ENCODE measurements around the gene IGF1R. TPM values are rescaled to one million over a fixed set of nuclear protein-coding genes. Genes with fewer than 3 reads are reported as not detected.
"Not testable (repeated sequence)": the region's sequence is repeated elsewhere in the genome, so short reads cannot be mapped to it uniquely, and the experiment has no call there.

Gene IGF1R
- total RNA-seq, 1 donor from 2014 or later, result 62.7 TPM

GRCh38 chr15:98996624-98997023, 348.3 kb downstream of the IGF1R start:
- TF ChIP-seq, protein P1, sequence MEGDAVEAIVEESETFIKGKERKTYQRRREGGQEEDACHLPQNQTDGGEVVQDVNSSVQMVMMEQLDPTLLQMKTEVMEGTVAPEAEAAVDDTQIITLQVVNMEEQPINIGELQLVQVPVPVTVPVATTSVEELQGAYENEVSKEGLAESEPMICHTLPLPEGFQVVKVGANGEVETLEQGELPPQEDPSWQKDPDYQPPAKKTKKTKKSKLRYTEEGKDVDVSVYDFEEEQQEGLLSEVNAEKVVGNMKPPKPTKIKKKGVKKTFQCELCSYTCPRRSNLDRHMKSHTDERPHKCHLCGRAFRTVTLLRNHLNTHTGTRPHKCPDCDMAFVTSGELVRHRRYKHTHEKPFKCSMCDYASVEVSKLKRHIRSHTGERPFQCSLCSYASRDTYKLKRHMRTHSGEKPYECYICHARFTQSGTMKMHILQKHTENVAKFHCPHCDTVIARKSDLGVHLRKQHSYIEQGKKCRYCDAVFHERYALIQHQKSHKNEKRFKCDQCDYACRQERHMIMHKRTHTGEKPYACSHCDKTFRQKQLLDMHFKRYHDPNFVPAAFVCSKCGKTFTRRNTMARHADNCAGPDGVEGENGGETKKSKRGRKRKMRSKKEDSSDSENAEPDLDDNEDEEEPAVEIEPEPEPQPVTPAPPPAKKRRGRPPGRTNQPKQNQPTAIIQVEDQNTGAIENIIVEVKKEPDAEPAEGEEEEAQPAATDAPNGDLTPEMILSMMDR (IDR thresholded peaks at IDR 0.05; ENCODE audit: insufficient read depth, low read length, poor library complexity, severe bottlenecking), result no peak
- Histone ChIP-seq H3K27me3 (ENCODE audit: control insufficient read depth, insufficient read depth, low read length) (no peaks in the 10 kb centered on the region), H3K36me3 (ENCODE audit: control insufficient read depth, insufficient read depth, low read length) (no peaks in the 10 kb centered on the region), H3K4me3 (ENCODE audit: low read depth, low read length) (no peak overlapping the region)
- DNase-seq (ENCODE audit: low read depth), result no peak

DNA sequence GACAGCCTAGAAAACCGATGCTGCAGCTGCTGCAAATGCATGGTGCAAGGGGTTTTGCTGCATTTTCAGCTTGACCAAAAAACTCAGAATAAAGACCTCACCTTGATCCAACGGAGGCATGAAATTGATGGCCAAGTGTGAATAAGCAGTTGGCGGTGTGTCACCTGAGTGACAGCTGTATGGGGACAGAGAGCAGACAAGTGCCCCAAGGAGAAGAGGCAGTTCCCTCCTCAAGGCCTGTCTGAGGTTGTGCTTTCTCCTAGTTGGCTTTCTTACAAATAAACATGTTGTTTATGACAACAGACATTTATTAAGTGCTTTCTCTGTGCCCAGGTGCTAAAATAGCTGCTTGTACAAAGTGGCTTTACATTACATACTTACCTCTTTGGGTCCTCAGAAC, 349.0 kb downstream of the IGF1R start:
- TF ChIP-seq, protein P1 (IDR thresholded peaks at IDR 0.05; ENCODE audit: insufficient read depth, low read length, poor library complexity, severe bottlenecking), result no peak
- DNase-seq (ENCODE audit: low read depth), result no peak
- Histone ChIP-seq H3K27me3 (ENCODE audit: control insufficient read depth, insufficient read depth, low read length) (no peaks in the 10 kb centered on the region), H3K36me3 (ENCODE audit: control insufficient read depth, insufficient read depth, low read length) (no peaks in the 10 kb centered on the region), H3K4me3 (ENCODE audit: low read depth, low read length) (no peak overlapping the region)

- TF ChIP-seq, protein P1 (IDR thresholded peaks at IDR 0.05; ENCODE audit: insufficient read depth, low read length, poor library complexity, severe bottlenecking), result no peak
- no peaks in the 10 kb centered on the region for H3K27me3 ChIP-seq (ENCODE audit: control insufficient read depth, insufficient read depth, low read length)
- DNase-seq (ENCODE audit: low read depth), result no peak
- no peaks in the 10 kb centered on the region for H3K36me3 ChIP-seq (ENCODE audit: control insufficient read depth, insufficient read depth, low read length)
- H3K4me3 ChIP-seq (ENCODE audit: low read depth, low read length), result no peak overlapping the region
These were observed 349.4 kb downstream of the IGF1R start for GRCh38 chr15:98997755-98998154.

DNA sequence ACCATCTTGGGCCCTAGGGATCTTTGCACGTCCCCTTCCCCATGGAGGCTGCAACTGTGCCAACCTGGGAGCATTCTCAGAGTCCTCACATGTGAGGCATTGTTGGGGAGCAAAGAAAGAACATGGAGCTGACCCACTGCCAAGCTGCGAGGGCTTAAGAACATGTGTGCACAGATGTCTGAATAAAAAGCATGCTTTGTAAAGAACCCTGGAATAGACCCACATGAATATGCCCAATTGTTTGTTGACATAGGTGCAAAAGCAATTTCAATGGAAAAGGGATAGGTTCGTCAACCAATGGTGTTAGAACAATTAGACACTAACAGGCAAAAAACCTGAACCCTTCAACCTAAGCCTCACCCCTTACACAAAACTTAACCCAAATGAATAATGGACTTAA, 349.9 kb downstream of the IGF1R start:
- no peak for DNase-seq (ENCODE audit: low read depth)
- Histone ChIP-seq H3K4me3 (ENCODE audit: low read depth, low read length) (no peak overlapping the region), H3K27me3 (ENCODE audit: control insufficient read depth, insufficient read depth, low read length) (no peaks in the 10 kb centered on the region), H3K36me3 (ENCODE audit: control insufficient read depth, insufficient read depth, low read length) (no peaks in the 10 kb centered on the region)
- TF ChIP-seq, protein P1 (IDR thresholded peaks at IDR 0.05; ENCODE audit: insufficient read depth, low read length, poor library complexity, severe bottlenecking), result no peak

GRCh38 chr15:98999233-98999632, 350.9 kb downstream of the IGF1R start:
- Histone ChIP-seq H3K4me3 (ENCODE audit: low read depth, low read length) (no peak overlapping the region), H3K27me3 (ENCODE audit: control insufficient read depth, insufficient read depth, low read length) (no peaks in the 10 kb centered on the region), H3K36me3 (ENCODE audit: control insufficient read depth, insufficient read depth, low read length) (no peaks in the 10 kb centered on the region)
- TF ChIP-seq, protein P1 (IDR thresholded peaks at IDR 0.05; ENCODE audit: insufficient read depth, low read length, poor library complexity, severe bottlenecking), result no peak
- no peak for DNase-seq (ENCODE audit: low read depth)

- no peaks in the 10 kb centered on the region for H3K27me3 ChIP-seq (ENCODE audit: control insufficient read depth, insufficient read depth, low read length)
- H3K4me3 ChIP-seq (ENCODE audit: low read depth, low read length), result no peak overlapping the region
- TF ChIP-seq, protein P1 (IDR thresholded peaks at IDR 0.05; ENCODE audit: insufficient read depth, low read length, poor library complexity, severe bottlenecking), result no peak
- DNase-seq (ENCODE audit: low read depth), result no peak
- H3K36me3 ChIP-seq (ENCODE audit: control insufficient read depth, insufficient read depth, low read length), result no peaks in the 10 kb centered on the region
These were observed 353.9 kb downstream of the IGF1R start for GRCh38 chr15:99002226-99002625.

GRCh38 chr15:99003317-99003716, 355.0 kb downstream of the IGF1R start:
- H3K4me3 ChIP-seq (ENCODE audit: low read depth, low read length); H3K27me3 ChIP-seq (ENCODE audit: control insufficient read depth, insufficient read depth, low read length); DNase-seq (ENCODE audit: low read depth); H3K36me3 ChIP-seq (ENCODE audit: control insufficient read depth, insufficient read depth, low read length): not testable (repeated sequence)

- H3K36me3 ChIP-seq (ENCODE audit: control insufficient read depth, insufficient read depth, low read length); DNase-seq (ENCODE audit: low read depth); H3K4me3 ChIP-seq (ENCODE audit: low read depth, low read length); H3K27me3 ChIP-seq (ENCODE audit: control insufficient read depth, insufficient read depth, low read length): not testable (repeated sequence)
These were observed 356.9 kb downstream of the IGF1R start for GRCh38 chr15:99004998-99005974.
